Astrocyte (in vitro differentiated cells and primary cell): ENCODE data around the gene MAP10. TPM values are rescaled to one million over a fixed set of nuclear protein-coding genes. Genes with fewer than 3 reads are reported as not detected.

Experiments used
- DNase-seq: peaks from one replicate; pipeline ENCODE4 v3.0.0-alpha.2; 2010; ENCODE audit warnings: low read depth
- FAIRE-seq: peaks from 2 replicates; lab custom pipeline; 2011; peaks lifted over from hg19 to GRCh38; lab: Jason Lieb, UNC
- H2AFZ ChIP-seq: 2 replicates; pipeline ENCODE4 v1.6.0; 2012; ENCODE audit warnings: low read depth, low read length, inconsistent platforms
- H3K27ac ChIP-seq: 2 replicates; pipeline ENCODE4 v1.5.1; 2011; ENCODE audit warnings: low read depth, low read length, inconsistent platforms
- H3K27me3 ChIP-seq: 2 replicates; pipeline ENCODE4 v1.6.0; 2011; ENCODE audit warnings: low read length, inconsistent platforms; ENCODE audit not compliant: insufficient read depth
- H3K36me3 ChIP-seq: 2 replicates; pipeline ENCODE4 v1.5.1; 2011; ENCODE audit warnings: low read length, inconsistent platforms; ENCODE audit not compliant: insufficient read depth
- H3K4me1 ChIP-seq: 2 replicates; pipeline ENCODE4 v1.5.1; 2011; ENCODE audit warnings: low read length, inconsistent platforms; ENCODE audit not compliant: insufficient read depth
- H3K4me2 ChIP-seq: 2 replicates; pipeline ENCODE4 v1.6.0; 2012; ENCODE audit warnings: low read length, inconsistent platforms
- H3K4me3 ChIP-seq: 2 replicates; pipeline ENCODE4 v1.5.1; 2011; ENCODE audit warnings: low read depth, mild to moderate bottlenecking, low read length, inconsistent platforms; ENCODE audit not compliant: insufficient read depth
- H3K79me2 ChIP-seq: 2 replicates; pipeline ENCODE4 v1.6.0; 2012; ENCODE audit warnings: mild to moderate bottlenecking, low read length, inconsistent platforms; ENCODE audit not compliant: insufficient read depth
- H3K9ac ChIP-seq: 2 replicates; pipeline ENCODE4 v1.6.0; 2012; ENCODE audit warnings: mild to moderate bottlenecking, low read length, inconsistent platforms
- H3K9me3 ChIP-seq: 2 replicates; pipeline ENCODE4 v1.5.1; 2012; ENCODE audit warnings: low read depth, mild to moderate bottlenecking, low read length, inconsistent platforms; ENCODE audit not compliant: insufficient read depth
- H4K20me1 ChIP-seq: 2 replicates; pipeline ENCODE4 v1.6.0; 2012; ENCODE audit warnings: low read length, inconsistent platforms; ENCODE audit not compliant: insufficient read depth
- H3K27ac Mint-ChIP-seq: one replicate; pipeline ENCODE4 v1.8.0; 2021; ENCODE audit warnings: mild to moderate bottlenecking, mixed read lengths; ENCODE audit not compliant: unreplicated experiment
- H3K27me3 Mint-ChIP-seq: one replicate; pipeline ENCODE4 v1.8.0; 2021; ENCODE audit warnings: low read depth, mixed read lengths; ENCODE audit not compliant: unreplicated experiment
- H3K36me3 Mint-ChIP-seq: one replicate; pipeline ENCODE4 v1.8.0; 2021; ENCODE audit warnings: low read depth, mixed read lengths; ENCODE audit not compliant: unreplicated experiment
- H3K4me1 Mint-ChIP-seq: one replicate; pipeline ENCODE4 v1.8.0; 2021; ENCODE audit warnings: low read depth, mixed read lengths; ENCODE audit not compliant: unreplicated experiment
- H3K4me3 Mint-ChIP-seq: one replicate; pipeline ENCODE4 v1.8.0; 2021; ENCODE audit warnings: mild to moderate bottlenecking, moderate library complexity, mixed read lengths; ENCODE audit not compliant: unreplicated experiment
- H3K9me3 Mint-ChIP-seq: one replicate; pipeline ENCODE4 v1.8.0; 2021; ENCODE audit warnings: mild to moderate bottlenecking, mixed read lengths; ENCODE audit not compliant: unreplicated experiment
- EZH2 ChIP-seq: IDR thresholded peaks from 2 replicates; pipeline ENCODE4 v1.6.1; 2012; ENCODE audit warnings: mild to moderate bottlenecking, low read length, inconsistent platforms; ENCODE audit not compliant: insufficient read depth
- total RNA-seq: library from RNA; stranded (reverse); gene quantifications from 2 replicates; pipeline ENCODE4 v1.2.1, GENCODE V29; 2021
- TF ChIP-seq, protein P1 (sequence below): IDR thresholded peaks from 2 replicates; pipeline ENCODE4 v1.5.1; 2011; ENCODE audit warnings: low read depth, mild to moderate bottlenecking, inconsistent platforms, low read length, moderate library complexity; ENCODE audit not compliant: insufficient read depth

The MAP10 gene
- total RNA-seq, 1 donor from 2014 or later: 2.5 TPM

DNA sequence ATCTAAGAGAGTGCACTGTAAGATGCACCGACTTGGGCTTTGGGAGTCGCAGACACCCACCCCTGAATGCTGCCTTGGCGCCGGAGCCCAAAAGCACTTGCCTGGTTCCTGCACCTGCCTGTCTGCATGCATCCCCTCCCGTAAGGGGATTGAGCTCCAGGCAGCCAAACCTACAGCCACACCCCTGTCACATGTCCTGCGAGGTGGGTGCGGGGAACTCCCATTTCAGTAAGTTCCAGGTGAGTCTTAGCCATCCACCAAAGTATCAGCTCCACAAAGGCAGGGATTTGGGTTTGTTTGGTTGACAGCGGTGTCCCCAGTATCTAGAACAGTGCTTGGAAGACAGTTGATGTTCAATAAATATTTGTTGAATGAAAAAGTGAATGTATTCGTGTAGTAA lies 31.5 kb upstream of the MAP10 start:
- Histone ChIP-seq H3K4me1 (no peaks in the 10 kb centered on the region), H3K79me2 (no peaks in the 10 kb centered on the region), H3K9me3 (no peaks in the 10 kb centered on the region), H3K4me2 (no peak overlapping the region), H4K20me1 (no peaks in the 10 kb centered on the region), H3K27ac (no peak overlapping the region), H2AFZ (no peak overlapping the region), H3K4me3 (no peak overlapping the region), H3K9ac (no peak overlapping the region), H3K36me3 (no peaks in the 10 kb centered on the region), H3K27me3 (no peaks in the 10 kb centered on the region)
- Mint-ChIP-seq H3K36me3 (no peaks in the 10 kb centered on the region), H3K27me3 (peaks cover 3% of the 10 kb centered on the region), H3K4me3 (no peak overlapping the region), H3K9me3 (no peaks in the 10 kb centered on the region), H3K27ac (no peak overlapping the region), H3K4me1 (no peaks in the 10 kb centered on the region)
- FAIRE-seq: no peak
- no peak for DNase-seq
- TF ChIP-seq, protein P1, sequence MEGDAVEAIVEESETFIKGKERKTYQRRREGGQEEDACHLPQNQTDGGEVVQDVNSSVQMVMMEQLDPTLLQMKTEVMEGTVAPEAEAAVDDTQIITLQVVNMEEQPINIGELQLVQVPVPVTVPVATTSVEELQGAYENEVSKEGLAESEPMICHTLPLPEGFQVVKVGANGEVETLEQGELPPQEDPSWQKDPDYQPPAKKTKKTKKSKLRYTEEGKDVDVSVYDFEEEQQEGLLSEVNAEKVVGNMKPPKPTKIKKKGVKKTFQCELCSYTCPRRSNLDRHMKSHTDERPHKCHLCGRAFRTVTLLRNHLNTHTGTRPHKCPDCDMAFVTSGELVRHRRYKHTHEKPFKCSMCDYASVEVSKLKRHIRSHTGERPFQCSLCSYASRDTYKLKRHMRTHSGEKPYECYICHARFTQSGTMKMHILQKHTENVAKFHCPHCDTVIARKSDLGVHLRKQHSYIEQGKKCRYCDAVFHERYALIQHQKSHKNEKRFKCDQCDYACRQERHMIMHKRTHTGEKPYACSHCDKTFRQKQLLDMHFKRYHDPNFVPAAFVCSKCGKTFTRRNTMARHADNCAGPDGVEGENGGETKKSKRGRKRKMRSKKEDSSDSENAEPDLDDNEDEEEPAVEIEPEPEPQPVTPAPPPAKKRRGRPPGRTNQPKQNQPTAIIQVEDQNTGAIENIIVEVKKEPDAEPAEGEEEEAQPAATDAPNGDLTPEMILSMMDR: no peak
- TF ChIP-seq EZH2: no peak

DNA sequence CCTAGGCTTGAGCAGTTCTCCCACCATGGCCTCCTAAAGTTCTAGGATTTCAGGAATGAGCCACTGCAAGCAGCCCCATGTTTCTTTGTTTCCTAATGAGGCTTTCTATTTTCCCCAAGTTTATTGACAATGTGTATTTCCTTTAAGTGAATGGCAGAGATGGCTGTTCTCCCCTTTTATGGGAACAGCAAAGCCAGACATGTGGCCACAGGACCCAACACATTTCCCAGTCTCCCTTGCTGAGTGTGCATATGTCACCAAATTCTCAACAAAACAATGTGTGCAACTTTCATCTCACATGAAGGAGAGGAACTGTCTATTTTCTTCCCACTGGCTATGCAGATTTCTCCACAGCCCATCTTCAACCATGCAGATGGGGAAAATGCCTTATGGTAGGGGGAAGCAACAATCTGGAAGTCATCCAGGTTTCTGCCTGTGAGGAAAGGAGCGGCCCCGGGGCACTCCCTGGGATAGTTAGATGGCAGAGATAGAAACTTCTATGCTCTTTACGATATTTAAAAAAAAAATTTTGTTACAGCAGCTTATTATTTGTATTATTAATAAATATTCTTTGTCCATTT lies 28.6 kb upstream of the MAP10 start:
- Mint-ChIP-seq H3K36me3 (no peaks in the 10 kb centered on the region), H3K27me3 (peaks cover 10% of the 10 kb centered on the region), H3K4me1 (no peaks in the 10 kb centered on the region), H3K4me3 (no peak overlapping the region), H3K9me3 (no peaks in the 10 kb centered on the region), H3K27ac (no peak overlapping the region)
- no peaks in the 10 kb centered on the region for H3K27me3 ChIP-seq
- DNase-seq (no peak), FAIRE-seq (no peak)
- no peaks in the 10 kb centered on the region for H3K4me1 ChIP-seq
- no peaks in the 10 kb centered on the region for H4K20me1 ChIP-seq
- no peaks in the 10 kb centered on the region for H3K9me3 ChIP-seq
- no peak overlapping the region for H3K4me2 ChIP-seq
- H3K4me3 ChIP-seq: no peak overlapping the region
- no peaks in the 10 kb centered on the region for H3K79me2 ChIP-seq
- no peak overlapping the region for H2AFZ ChIP-seq
- TF ChIP-seq EZH2: no peak
- TF ChIP-seq, protein P1: no peak
- no peaks in the 10 kb centered on the region for H3K36me3 ChIP-seq
- H3K9ac ChIP-seq: no peak overlapping the region
- H3K27ac ChIP-seq: no peak overlapping the region

DNA sequence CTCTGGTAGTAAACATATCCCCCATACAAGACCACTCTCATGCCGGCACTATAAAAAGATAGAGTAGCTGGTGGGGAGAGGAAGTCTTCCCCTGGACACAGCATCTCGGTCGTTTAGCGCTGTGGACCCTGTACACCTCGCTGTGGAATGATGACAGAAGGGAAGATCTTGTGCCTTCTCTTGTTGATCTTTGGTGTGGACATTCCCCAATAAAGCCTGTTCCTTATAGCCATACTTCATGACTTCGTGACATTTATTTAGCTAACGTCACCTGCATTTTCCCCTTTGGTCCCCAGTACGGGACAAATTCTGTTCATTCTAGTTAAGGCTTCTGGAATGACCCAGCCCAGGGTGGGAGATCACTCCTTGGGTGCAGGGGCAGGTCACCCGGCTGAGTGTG lies 24.9 kb upstream of the MAP10 start:
- DNase-seq: no peak
- Histone ChIP-seq H3K4me2 (no peak overlapping the region), H3K9me3 (no peaks in the 10 kb centered on the region), H3K4me1 (no peaks in the 10 kb centered on the region), H3K4me3 (no peak overlapping the region), H3K36me3 (no peaks in the 10 kb centered on the region), H3K9ac (no peak overlapping the region), H3K27ac (no peak overlapping the region), H3K27me3 (no peaks in the 10 kb centered on the region), H4K20me1 (no peaks in the 10 kb centered on the region), H3K79me2 (no peaks in the 10 kb centered on the region), H2AFZ (no peak overlapping the region)
- Mint-ChIP-seq H3K27me3 (peaks cover 8% of the 10 kb centered on the region), H3K4me3 (no peak overlapping the region), H3K4me1 (no peaks in the 10 kb centered on the region), H3K27ac (no peak overlapping the region), H3K9me3 (no peaks in the 10 kb centered on the region), H3K36me3 (no peaks in the 10 kb centered on the region)
- TF ChIP-seq, protein P1: no peak
- no peak for TF ChIP-seq EZH2
- FAIRE-seq: no peak
